CD1c-positive myeloid dendritic cell (primary cell): ENCODE results near the gene TMCO1.
"Not testable (repeated sequence)": the region's sequence is repeated elsewhere in the genome, so short reads cannot be mapped to it uniquely, and the experiment has no call there.

Experiments used
- DNase-seq: peaks from one replicate; pipeline ENCODE4 v3.0.0-alpha.2; 2016; ENCODE audit errors: extremely low spot score

The TMCO1 gene

GRCh38 chr1:165768513-165769394 is at the start of gene TMCO1:
Gene TMCO1 (minus strand): TSS chr1:165768868. CDS start chr1:165768751, 117 bp downstream.
- peak; percentile 98 for DNase-seq

GRCh38 chr1:165816826-165817497 is 48.3 kb upstream of the TMCO1 start:
- no peak for DNase-seq

GRCh38 chr1:165816157-165816556 is 47.5 kb upstream of the TMCO1 start:
- DNase-seq, result no peak

- no peak for DNase-seq
Observed at GRCh38 chr1:165815725-165816124, 47.1 kb upstream of the TMCO1 start.

GRCh38 chr1:165807613-165808012 is 38.9 kb upstream of the TMCO1 start:
- no peak for DNase-seq

GRCh38 chr1:165804513-165804912 is 35.8 kb upstream of the TMCO1 start:
- not testable (repeated sequence) for DNase-seq

- no peak for DNase-seq
Observed at GRCh38 chr1:165799387-165799786, 30.7 kb upstream of the TMCO1 start.

- no peak for DNase-seq
Observed at GRCh38 chr1:165795894-165796293, 27.2 kb upstream of the TMCO1 start.

- no peak for DNase-seq
Observed at GRCh38 chr1:165793951-165794350, 25.3 kb upstream of the TMCO1 start.

GRCh38 chr1:165787741-165788140 is 19.1 kb upstream of the TMCO1 start:
- DNase-seq, result no peak

GRCh38 chr1:165783519-165783918 is 14.9 kb upstream of the TMCO1 start:
- DNase-seq, result not testable (repeated sequence)

GRCh38 chr1:165778197-165778596 is 9.5 kb upstream of the TMCO1 start:
- DNase-seq, result not testable (repeated sequence)

GRCh38 chr1:165773324-165773965 is 4.8 kb upstream of the TMCO1 start:
- DNase-seq, result no peak

GRCh38 chr1:165772739-165773138 is 4.1 kb upstream of the TMCO1 start:
- no peak for DNase-seq

GRCh38 chr1:165764277-165764676 is 4.4 kb downstream of the TMCO1 start:
- DNase-seq, result no peak

- no peak for DNase-seq
Observed at GRCh38 chr1:165763442-165763841, 5.2 kb downstream of the TMCO1 start.

GRCh38 chr1:165762725-165763124 is 5.9 kb downstream of the TMCO1 start:
- DNase-seq, result no peak

GRCh38 chr1:165759095-165759494 is 9.6 kb downstream of the TMCO1 start:
- no peak for DNase-seq

- no peak for DNase-seq
Observed at GRCh38 chr1:165755393-165756010, 13.2 kb downstream of the TMCO1 start.

- no peak for DNase-seq
Observed at GRCh38 chr1:165753934-165754333, 14.7 kb downstream of the TMCO1 start.

- DNase-seq, result no peak
Observed at GRCh38 chr1:165748550-165748949, 20.1 kb downstream of the TMCO1 start.
